NCI-H2171 treated with DMSO at 0.1 percent for 48 hours (cell line): Measurements from ENCODE around the gene IL6.

Experiments used
- DNase-seq: peaks from one replicate; lab custom pipeline; 2025; lab: John Stamatoyannopoulos, UW

Gene IL6

DNA sequence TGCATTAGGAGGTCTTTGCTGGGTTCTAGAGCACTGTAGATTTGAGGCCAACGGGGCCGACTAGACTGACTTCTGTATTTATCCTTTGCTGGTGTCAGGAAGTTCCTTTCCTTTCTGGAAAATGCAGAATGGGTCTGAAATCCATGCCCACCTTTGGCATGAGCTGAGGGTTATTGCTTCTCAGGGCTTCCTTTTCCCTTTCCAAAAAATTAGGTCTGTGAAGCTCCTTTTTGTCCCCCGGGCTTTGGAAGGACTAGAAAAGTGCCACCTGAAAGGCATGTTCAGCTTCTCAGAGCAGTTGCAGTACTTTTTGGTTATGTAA, 675 bp downstream of the IL6 start:
- DNase-seq = no peak

DNA sequence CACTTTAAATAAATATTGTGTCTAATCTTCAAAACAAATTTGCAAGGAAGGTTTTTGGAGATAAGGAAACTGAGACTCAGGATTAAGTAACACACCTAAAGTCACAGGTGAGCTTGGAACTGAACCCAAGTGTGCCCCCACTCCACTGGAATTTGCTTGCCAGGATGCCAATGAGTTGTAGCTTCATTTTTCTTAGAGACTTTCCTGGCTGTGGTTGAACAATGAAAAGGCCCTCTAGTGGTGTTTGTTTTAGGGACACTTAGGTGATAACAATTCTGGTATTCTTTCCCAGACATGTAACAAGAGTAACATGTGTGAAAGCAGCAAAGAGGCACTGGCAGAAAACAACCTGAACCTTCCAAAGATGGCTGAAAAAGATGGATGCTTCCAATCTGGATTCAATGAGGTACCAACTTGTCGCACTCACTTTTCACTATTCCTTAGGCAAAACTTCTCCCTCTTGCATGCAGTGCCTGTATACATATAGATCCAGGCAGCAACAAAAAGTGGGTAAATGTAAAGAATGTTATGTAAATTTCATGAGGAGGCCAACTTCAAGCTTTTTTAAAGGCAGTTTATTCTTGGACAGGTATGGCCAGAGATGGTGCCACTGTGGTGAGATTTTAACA, 1.5 kb downstream of the IL6 start:
- peak; percentile 54 for DNase-seq

DNA sequence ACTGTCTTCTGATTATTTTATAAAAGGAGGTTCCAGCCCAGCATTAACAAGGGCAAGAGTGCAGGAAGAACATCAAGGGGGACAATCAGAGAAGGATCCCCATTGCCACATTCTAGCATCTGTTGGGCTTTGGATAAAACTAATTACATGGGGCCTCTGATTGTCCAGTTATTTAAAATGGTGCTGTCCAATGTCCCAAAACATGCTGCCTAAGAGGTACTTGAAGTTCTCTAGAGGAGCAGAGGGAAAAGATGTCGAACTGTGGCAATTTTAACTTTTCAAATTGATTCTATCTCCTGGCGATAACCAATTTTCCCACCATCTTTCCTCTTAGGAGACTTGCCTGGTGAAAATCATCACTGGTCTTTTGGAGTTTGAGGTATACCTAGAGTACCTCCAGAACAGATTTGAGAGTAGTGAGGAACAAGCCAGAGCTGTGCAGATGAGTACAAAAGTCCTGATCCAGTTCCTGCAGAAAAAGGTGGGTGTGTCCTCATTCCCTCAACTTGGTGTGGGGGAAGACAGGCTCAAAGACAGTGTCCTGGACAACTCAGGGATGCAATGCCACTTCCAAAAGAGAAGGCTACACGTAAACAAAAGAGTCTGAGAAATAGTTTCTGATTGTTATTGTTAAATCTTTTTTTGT, 2.3 kb downstream of the IL6 start:
- DNase-seq = no peak

DNA sequence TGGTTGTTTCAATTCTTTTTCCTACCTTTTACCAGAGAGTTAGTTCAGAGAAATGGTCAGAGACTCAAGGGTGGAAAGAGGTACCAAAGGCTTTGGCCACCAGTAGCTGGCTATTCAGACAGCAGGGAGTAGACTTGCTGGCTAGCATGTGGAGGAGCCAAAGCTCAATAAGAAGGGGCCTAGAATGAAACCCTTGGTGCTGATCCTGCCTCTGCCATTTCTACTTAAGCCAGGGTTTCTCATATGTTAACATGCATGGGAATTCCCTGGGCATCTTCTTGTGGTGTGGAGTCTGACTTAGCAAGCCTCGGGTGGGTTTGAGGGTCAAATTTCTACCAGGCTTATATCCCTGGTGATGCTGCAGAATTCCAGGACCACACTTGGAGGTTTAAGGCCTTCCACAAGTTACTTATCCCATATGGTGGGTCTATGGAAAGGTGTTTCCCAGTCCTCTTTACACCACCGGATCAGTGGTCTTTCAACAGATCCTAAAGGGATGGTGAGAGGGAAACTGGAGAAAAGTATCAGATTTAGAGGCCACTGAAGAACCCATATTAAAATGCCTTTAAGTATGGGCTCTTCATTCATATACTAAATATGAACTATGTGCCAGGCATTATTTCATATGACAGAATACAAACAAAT, 3.2 kb downstream of the IL6 start:
- no peak for DNase-seq

DNA sequence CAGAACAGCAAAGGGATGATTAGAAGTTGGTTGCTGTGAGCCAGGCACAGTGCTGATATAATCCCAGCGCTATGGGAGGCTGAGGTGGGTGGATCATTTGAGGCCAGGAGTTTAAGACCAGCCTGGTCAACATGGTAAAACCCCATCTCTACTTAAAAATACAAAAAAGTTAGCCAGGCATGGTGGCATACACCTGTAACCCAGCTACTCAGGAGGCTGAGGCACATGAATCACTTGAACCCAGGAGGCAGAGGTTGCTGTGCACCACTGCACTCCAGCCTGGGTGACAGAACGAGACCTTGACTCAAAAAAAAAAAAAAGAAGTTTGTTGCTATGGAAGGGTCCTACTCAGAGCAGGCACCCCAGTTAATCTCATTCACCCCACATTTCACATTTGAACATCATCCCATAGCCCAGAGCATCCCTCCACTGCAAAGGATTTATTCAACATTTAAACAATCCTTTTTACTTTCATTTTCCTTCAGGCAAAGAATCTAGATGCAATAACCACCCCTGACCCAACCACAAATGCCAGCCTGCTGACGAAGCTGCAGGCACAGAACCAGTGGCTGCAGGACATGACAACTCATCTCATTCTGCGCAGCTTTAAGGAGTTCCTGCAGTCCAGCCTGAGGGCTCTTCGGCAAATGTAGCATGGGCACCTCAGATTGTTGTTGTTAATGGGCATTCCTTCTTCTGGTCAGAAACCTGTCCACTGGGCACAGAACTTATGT, 4.1 kb downstream of the IL6 start:
- no peak for DNase-seq

DNA sequence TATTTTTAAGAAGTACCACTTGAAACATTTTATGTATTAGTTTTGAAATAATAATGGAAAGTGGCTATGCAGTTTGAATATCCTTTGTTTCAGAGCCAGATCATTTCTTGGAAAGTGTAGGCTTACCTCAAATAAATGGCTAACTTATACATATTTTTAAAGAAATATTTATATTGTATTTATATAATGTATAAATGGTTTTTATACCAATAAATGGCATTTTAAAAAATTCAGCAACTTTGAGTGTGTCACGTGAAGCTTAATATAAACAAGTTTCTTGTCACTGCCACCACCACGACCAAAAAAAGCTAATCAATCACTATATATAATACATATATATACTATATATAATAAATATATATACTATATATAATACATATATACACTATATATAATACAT, 4.8 kb downstream of the IL6 start:
- no peak for DNase-seq

DNA sequence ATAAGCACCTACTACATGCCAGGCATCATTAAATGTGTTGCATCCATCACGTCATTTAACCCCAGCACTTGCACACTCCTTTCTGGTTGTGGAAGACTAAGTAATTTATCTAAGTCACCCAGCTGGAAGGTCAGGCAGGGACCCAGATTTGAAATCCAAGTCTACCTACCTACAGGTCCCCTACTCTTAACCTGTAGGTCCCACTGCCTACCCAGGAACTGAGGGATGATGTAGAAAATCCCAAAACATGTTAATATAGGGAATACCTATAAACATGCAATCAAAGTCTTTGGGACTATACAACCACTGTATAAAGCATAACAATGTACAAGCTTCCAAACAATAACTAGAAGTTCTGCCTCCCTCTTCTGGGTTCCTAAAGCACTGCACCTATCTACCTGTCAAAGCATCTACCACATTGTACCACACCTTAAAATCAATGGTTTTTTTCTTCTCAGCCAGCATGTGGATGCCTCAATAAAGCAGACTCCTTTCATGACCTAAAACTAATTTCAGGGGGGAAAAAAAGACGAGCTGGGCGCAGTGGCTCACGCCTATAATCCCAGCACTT, 5.6 kb downstream of the IL6 start:
- peak; percentile 6 for DNase-seq

DNA sequence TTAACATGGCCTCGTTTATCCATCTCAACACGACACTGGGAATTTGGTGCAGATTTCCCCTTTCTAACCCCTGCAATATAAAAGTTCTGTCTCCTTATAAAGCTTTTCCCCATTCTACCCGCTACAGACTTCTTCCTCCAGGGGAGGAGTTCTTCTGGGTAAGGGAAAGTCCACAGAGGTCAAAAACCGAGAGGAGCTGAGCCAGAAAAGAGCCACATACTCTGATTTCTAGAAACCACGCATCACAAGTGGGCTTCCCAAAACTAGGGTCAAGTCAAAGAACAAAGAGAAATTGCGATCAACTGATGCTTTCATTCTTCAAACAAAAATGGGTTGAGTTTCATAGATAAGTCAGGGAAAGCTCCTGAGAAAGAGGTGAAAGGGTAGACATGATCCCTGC, 6.8 kb downstream of the IL6 start:
- DNase-seq = no peak

DNA sequence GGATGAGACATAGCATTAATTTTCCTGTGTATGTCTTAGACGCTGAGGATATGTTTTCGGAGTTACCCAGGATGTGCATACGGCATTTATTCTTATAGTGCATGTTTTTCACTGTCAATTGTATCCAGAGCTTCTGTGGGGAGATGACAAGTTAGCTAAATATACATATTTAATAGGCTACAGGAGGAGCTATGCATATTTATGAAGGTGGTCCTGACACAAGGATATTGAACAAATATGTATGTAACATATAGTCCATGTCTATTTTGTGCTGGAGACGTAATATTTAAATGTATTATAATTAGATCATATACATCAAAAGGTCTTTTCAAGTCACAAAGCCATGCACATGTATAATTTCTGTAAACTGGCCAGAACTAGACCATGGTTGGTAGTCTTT, 16.0 kb downstream of the IL6 start:
- no peak for DNase-seq

DNA sequence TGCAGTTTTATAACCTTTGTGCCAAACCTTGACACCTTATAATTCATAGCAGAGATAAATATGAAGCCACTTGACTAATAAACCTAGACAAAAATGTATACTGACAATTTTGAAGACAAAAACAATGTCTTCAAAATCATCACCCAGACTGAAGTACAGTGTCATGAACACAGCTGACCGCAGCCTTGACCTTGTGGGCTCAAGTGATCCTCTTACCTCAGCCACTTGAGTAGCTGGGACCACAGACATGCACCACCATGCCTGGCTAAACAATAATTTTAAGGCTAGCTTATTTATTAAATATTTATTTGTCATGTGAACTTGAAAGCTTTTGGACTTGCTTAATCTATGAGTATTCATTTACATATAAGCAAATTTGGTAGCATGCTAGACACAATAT, 24.3 kb downstream of the IL6 start:
- no peak for DNase-seq

DNA sequence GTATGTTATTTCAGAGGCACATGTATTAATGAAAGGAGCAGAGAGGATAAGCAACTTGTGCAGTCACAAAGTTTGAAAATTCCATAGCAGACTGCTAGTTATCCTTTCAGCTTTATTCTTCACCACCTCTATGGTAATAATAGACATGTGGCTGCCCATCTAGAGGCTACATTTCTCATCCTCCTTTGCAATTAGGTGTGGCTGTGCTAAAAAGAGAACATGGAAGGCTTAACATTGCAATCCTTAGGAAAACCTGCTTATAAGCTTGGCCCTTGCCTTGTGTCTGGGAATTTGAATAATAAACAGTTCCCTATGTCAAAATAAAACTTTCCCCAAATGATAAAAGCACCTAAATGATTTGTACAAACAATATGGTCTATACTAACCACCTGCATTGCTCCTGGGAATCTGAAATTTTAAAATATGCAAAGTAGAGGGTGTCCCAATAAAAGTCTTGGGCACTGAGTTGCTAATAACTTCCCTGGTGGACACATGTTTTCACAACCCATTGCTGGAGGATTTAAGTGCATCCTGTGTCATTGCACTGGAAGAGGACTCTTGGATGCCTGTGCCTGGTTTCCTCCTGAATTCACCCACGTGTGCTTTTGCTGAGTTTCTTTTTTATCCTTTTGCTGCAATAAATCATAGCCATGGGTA, 30.5 kb downstream of the IL6 start:
- DNase-seq = no peak

DNA sequence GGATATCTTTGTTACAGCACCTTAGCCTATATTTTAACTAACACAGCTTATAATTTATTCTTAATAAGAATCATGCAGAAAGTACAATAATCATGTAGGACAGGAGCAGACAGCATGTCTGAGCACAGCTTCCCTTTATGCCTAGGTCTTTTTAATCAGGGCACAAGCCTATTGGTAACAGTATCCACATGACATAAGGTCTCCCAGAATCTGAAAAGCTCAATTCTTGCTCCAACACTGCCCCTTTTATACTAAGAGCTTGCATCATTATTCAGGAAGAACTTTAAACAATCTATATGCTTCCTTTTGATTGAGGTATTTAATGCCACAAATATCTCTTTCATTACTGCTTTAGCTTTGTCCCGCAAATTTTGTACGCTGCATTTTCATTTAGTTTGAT, 31.6 kb downstream of the IL6 start:
- DNase-seq = peak; percentile 6

DNA sequence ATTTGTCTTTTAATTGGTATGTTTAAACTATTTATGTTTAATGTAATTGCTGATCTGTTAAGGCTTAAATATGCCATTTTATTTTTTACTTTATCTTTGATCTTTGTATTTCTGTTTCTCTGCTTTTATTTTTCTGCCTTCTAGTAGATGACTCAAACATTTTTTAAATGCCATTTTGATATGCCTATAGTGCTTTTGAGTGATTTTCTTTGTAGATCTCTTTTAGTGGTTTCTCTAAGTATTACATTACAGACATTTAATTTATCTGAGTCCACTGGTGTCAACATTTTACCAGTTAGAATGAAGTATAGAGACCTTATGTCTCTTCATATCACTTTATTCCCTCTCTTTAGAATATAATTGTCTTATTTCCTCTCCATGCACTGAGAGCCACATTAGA, 32.7 kb downstream of the IL6 start:
- DNase-seq = no peak

DNA sequence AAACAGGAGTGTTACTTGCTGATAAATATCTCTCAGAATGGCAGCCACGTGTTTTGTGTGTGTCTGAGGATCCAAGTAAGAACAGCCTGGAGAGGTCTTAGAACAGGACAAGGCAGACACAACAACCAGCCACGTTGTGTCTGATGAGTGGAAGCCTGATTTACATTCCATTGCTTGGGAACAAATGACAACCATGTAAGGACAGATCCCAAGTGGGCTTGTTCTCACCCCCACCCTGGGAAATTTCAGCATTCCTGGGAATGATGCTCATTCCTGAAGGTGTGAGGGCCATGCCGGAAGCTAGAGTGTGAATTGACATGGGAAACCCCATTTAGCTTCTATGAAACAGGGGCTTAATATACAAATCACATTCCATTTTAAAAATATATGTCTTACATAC, 35.9 kb downstream of the IL6 start:
- DNase-seq = no peak

DNA sequence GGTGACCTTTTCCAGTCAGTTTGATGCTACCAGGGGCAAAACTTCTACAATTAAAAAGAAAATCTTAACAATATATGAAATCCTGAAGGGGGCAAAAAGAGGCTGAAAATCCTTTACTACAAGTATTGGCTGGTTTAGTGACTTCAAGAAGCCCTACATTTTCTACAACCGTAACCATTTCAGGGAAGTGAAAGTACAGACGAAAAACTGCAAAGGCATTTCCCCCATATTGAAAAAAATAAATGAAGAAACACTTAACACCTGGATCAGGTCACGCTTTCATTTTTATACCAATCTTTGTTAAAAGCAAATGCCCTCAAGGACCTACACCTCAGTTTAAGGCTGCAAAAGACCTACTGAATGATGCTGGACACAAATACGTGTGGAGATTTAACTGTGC, 38.6 kb downstream of the IL6 start:
- no peak for DNase-seq

DNA sequence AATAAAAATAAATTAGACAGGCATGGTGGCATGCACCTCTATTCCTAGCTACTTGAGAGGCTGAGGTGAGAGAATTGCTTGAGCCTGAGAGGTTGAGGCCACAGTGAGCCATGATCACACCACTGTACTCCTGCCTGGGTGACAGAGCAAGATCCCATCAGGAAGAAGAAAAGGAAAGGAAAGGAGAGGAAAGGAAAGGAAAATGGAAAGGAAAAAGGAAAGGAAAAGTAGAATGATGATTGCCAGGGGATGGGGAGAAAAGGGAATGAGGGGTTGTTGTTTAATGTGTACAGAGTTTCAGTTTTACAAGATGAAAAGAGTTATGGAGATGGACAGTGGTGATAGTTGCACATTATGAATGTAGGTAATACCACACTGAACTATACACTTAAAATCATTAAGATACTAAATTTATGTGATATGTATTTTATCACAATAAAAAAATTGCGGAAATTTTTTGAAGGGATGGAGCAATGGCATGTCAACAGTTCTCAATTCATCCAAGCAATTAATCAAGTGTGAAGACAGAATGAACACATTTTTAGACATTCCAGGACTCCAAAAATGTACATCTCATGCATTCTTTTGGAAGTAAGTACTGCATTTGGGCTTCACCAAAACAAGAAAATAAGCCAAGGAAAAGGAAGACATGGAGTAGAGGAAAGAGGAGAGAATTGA, 44.3 kb downstream of the IL6 start:
- no peak for DNase-seq

DNA sequence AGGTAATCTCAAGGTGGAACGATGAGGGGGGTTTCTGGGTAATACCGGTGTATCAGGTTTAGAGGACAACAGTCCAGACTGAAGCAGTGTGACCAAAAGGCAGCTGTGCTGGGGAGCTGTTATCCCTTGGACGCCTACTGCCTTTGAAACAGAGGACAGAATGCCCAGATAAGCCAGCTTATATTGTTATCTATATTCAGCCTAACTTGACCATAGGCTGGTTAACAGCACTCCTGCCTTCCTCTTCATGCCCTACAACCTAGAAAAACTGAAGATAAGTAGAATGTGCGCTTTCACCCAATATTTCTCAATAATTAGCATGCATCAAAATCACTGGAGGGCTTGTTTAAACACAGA, 44.9 kb downstream of the IL6 start:
- DNase-seq = no peak

DNA sequence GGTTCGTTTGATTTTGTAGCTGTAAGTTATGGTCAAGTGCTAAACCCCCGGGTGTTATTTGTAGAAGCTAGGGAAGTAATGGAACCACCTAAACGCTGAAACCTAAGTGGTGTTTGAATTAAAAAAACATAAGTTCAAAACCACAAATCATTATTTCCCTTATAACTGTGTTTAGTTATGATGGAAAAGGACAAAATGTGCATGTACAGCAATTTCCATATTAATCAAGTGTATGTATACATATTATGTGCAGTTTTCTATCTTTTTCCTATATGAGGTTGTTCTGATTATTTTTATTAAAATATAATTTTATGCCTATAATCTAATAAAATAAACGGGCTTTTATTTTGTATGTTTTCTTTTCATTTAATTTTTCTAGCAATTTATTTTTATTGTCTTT, 45.9 kb downstream of the IL6 start:
- DNase-seq = no peak

DNA sequence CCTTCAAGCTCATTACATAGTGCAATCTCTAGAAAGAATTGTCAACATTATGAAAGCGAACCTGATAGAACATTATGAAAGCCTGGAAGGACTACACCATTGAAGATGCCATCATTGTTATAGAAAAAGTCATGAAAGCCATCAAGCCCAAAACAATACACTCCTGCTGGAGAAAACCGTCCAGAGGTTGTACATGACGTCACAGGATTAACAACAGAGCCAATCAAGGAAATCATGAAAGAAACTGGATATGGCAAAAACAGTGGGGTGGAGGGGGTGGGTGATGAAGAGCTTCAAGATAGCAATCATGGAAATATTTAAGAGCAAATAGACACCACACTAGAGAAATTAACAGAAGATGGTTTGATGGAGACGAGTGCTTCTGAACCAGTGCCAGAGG, 50.0 kb downstream of the IL6 start:
- no peak for DNase-seq

DNA sequence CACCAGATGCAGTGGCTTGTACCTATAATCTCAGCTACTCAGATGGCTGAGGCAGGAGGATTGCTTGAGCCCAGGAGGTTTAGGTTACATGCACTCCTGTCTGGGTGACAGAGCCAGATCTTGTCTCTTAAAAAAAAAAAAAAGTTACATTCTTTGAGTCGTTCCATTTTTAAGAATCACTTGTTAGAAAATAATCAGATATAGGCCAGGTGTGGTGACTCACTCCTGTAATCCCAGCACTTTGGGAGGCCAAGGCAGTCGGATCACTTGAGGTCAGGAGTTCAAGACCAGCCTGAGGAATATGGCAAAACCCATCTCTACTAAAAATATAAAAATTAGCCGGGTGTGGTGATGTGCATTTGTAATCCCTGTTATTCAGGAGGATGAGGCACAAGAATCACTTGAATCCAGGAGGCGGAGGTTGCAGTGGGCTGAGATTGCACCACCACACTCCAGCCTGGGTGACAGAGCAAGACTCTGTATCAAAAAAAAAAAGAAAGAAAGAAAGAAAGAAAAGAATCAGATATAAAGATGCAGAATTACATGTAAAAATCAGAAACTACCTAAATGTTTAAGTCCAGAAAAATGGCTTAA, 52.8 kb downstream of the IL6 start:
- DNase-seq = peak; percentile 12

DNA sequence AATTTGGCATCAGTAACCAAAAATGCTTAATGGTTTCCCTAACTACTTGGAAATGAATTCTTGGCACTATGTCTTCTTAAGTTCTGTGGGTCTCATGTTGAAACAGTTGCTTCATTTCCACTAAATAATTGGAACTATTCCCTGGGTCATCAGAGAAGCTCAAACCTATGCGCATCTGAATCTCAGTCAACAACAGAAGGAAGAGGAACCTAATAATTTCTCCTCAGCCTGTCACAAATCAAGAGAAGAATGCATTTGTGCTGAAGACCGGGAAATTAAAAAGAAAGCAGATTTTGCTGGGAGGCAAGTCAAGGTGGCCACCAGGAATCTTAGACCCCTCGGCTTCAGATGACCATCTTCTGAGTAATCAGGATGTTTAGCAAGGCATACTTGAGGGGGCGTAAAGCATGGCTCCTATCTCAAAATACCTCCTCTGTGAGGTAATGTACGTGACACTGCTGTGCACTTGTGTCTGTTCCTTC, 54.3 kb downstream of the IL6 start:
- no peak for DNase-seq
